Adrenal gland (tissue), 12 donors: Measurements from ENCODE around the gene KAZALD1. TPM values are rescaled to one million over a fixed set of nuclear protein-coding genes. Genes with fewer than 3 reads are reported as not detected.
A peak's percentile ranks its signal among the peaks of the same experiment; 100 is the strongest.

Experiments
- DNase-seq, 7 donors: peaks; one replicate each; pipeline ENCODE4 v3.0.0-alpha.2; 2019 to 2020
- H3K27ac ChIP-seq, 5 donors: fragments of 200-600 bp; sonication (generic) in 4 of 5; 1 replicate in 3 of 5; 2 replicates in 2 of 5; pipeline versions ENCODE4 v1.5.1 to v1.8.0; 2016 to 2020; ENCODE audit warnings: mild to moderate bottlenecking in 1 of 5
- H3K27me3 ChIP-seq: fragments of 200-600 bp; 2 replicates; pipeline ENCODE4 v1.8.0; 2021
- H3K36me3 ChIP-seq, 2 donors: fragments of 200-600 bp; replicated peaks in 1 of 2; 1 replicate in 1 of 2; 2 replicates in 1 of 2; pipeline versions ENCODE4 v1.5.1 to v1.8.0; 2018 to 2022
- H3K4me1 ChIP-seq, 2 donors: fragments of 200-600 bp; replicated peaks in 1 of 2; 1 replicate in 1 of 2; 2 replicates in 1 of 2; pipeline versions ENCODE4 v1.5.1 to v1.8.0; 2018 to 2021
- H3K4me3 ChIP-seq, 4 donors: fragments of 200-600 bp; sonication (generic) in 3 of 4; one replicate each; pipeline ENCODE4 v1.5.1; 2016 to 2018
- H3K9me3 ChIP-seq, 3 donors: fragments of 200-600 bp; sonication (generic) in 1 of 3; replicated peaks in 1 of 3; 1 replicate in 2 of 3; 2 replicates in 1 of 3; pipeline versions ENCODE4 v1.5.1 to v1.8.0; 2016 to 2021
- CTCF ChIP-seq, 6 experiments: fragments of 450-650 bp in 4 of 6; fragments of 200-600 bp in 2 of 6; sonication (generic) in 1 of 6; IDR thresholded peaks; 1 replicate in 5 of 6; 2 replicates in 1 of 6; pipeline versions ENCODE4 v1.5.1 to v1.8.0; 2016 to 2021; ENCODE audit warnings: antibody characterized with exemption in 6 of 6, mild to moderate bottlenecking in 2 of 6, moderate library complexity in 1 of 6
- POLR2A ChIP-seq, 2 donors: fragments of 450-650 bp; IDR thresholded peaks; one replicate each; pipeline ENCODE4 v1.6.1; 2017; ENCODE audit warnings: antibody characterized with exemption in 2 of 2, mild to moderate bottlenecking in 2 of 2, moderate library complexity in 1 of 2
- WGBS, 4 donors: extraction: QIAGEN DNeasy Blood & Tissue Kit in 2 of 4; methylation state at CpG; one replicate each; pipeline versions ENCODE4 v1.1.5 to v1.1.7; 2013 to 2017; 5-methylcytosine and 5-hydroxymethylcytosine counted together
- intact Hi-C, 2 donors: fragments of 100-400 bp; cut with DNase I; formaldehyde crosslinking; loops; one replicate each; pipeline versions ENCODE4 v1.14.1 to v1.15.0; 2022 to 2023
- polyA plus RNA-seq, 3 donors: library from polyadenylated mRNA; stranded (reverse); fragments of 200-250 nt in 2 of 3; fragments of 350-450 nt in 1 of 3; fragmentation: Illumina TruSeq in 1 of 3; extraction: RNeasy Lipid Tissue Mini Kit (QIAGEN cat#74804) in 1 of 3; gene quantifications; one replicate each; pipeline ENCODE4 v1.2.3, GENCODE V29; 2013 to 2014
- total RNA-seq, 9 donors: library from RNA; depleted of rRNA in 4 of 9; stranded (reverse); fragments of >200 nt in 4 of 9; fragments of 120-200 nt in 1 of 9; fragmentation: NEBNext Ultra II Directional in 1 of 9; extraction: Animal tissue kit (Norgen Biotek cat#: 25700) in 1 of 9; gene quantifications; one replicate each; pipeline versions ENCODE4 v1.1.0 to v1.2.4, GENCODE V29; 2013 to 2023
- donor health status: healthy with polysubstance abuse.
- donor health status: Bipolar disorder and iron deficiency.
- donor health status: DM: yes; HTN: yes; CAD: no.
- donor health status: DM: no; HTN: no; CAD: no.
- donor health status: DM: no; HTN: no; CAD: no.
- donor health status: DM: yes; HTN: yes; CAD: no.

Gene KAZALD1
- total and polyA plus RNA-seq, 12 donors = 0.55 to 5.4 (median 2.1) TPM

- intact Hi-C loops = loop anchor here in 1 of 2 donors (2.0 kb wide), 1 partner anchor 20 kb away; no protein-coding TSS in a partner anchor
- DNase-seq = peak; percentile 74 to 93 (median 87)
- no peak for TF ChIP-seq POLR2A (IDR thresholded peaks at IDR 0.05)
- peak; percentile 79 to 95 (median 88) for TF ChIP-seq CTCF (IDR thresholded peaks at IDR 0.05)
Observed at GRCh38 chr10:101014230-101014884, 47.4 kb upstream of the KAZALD1 start.

GRCh38 chr10:101014966-101015581 lies 46.7 kb upstream of the KAZALD1 start:
- Histone ChIP-seq H3K27me3 (no peaks in the 10 kb centered on the region), H3K4me3 (no peak overlapping the region), H3K27ac (no peak overlapping the region), H3K36me3 (no peaks in the 10 kb centered on the region), H3K9me3 (no peaks in the 10 kb centered on the region), H3K4me1 (peaks cover 0 to 10% of the 10 kb centered on the region in 2 donors)
- WGBS, 4 donors = 28 to 44% (median 35%) methylated on average over 6 to 7 of the region's 7 CpGs
- DNase-seq = no peak
- intact Hi-C loops = loop anchor here in 1 of 2 donors (2.0 kb wide), 1 partner anchor 20 kb away; no protein-coding TSS in a partner anchor
- TF ChIP-seq POLR2A (IDR thresholded peaks at IDR 0.05) (no peak), CTCF (IDR thresholded peaks at IDR 0.05) (no peak)

More at GRCh38 chr10:101014230-101014884, 47.4 kb upstream of the KAZALD1 start:
- Histone ChIP-seq H3K27me3 (no peaks in the 10 kb centered on the region), H3K36me3 (no peaks in the 10 kb centered on the region), H3K4me3 (no peak overlapping the region), H3K9me3 (no peaks in the 10 kb centered on the region), H3K4me1 (peaks cover 0 to 10% of the 10 kb centered on the region in 2 donors), H3K27ac (no peak overlapping the region)
- 14 to 19% (median 16%) methylated on average over 8 to 11 of the region's 11 CpGs for WGBS, 4 donors

DNA sequence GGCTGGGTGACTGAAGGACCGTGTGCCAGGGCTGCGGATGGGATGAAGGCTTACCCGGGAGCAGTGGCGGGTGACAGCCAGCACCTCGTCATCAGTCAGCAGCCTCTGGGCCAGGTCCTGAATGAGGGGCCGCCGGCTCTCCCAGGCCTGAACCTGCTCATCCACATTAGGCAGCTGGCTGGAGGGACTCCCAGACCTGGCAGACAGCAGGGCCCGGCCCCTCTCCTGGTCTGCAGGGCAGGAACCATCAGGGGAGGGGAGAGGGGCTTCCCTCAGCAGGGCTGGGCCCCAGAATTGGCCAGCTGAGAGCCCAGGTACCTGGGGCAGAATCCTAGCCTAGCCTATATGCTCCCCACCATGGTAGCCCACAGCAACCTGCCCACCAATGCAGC lies 46.2 kb upstream of the KAZALD1 start:
- WGBS, 4 donors = 74 to 79% (median 75%) methylated on average over 4 to 8 of the region's 8 CpGs
- no peak for DNase-seq
- Histone ChIP-seq H3K9me3 (no peaks in the 10 kb centered on the region), H3K4me1 (peaks cover 0 to 10% of the 10 kb centered on the region in 2 donors), H3K4me3 (no peak overlapping the region), H3K27me3 (no peaks in the 10 kb centered on the region), H3K36me3 (no peaks in the 10 kb centered on the region), H3K27ac (no peak overlapping the region)
- intact Hi-C loops = loop anchor here in 1 of 2 donors (2.0 kb wide), 1 partner anchor 21 kb away; no protein-coding TSS in a partner anchor
- TF ChIP-seq POLR2A (IDR thresholded peaks at IDR 0.05) (no peak), CTCF (IDR thresholded peaks at IDR 0.05) (no peak)

GRCh38 chr10:101016814-101017213 lies 45.0 kb upstream of the KAZALD1 start:
- intact Hi-C loops = no loop called here
- no peaks in the 10 kb centered on the region for H3K27me3 ChIP-seq
- no peak overlapping the region for H3K4me3 ChIP-seq
- no peaks in the 10 kb centered on the region for H3K36me3 ChIP-seq
- no peaks in the 10 kb centered on the region for H3K9me3 ChIP-seq
- TF ChIP-seq POLR2A (IDR thresholded peaks at IDR 0.05) (no peak), CTCF (IDR thresholded peaks at IDR 0.05) (no peak)
- peaks cover 0 to 10% of the 10 kb centered on the region in 2 donors for H3K4me1 ChIP-seq
- WGBS, 4 donors = 60 to 66% (median 64%) methylated on average over 5 of the region's 5 CpGs
- no peak overlapping the region for H3K27ac ChIP-seq
- no peak for DNase-seq
